Adrenal gland (tissue), 5 donors: ENCODE results near the gene HYAL4.

Source experiments
- CTCF ChIP-seq, 6 experiments: fragments of 450-650 bp in 4 of 6; fragments of 200-600 bp in 2 of 6; sonication (generic) in 1 of 6; IDR thresholded peaks; 1 replicate in 5 of 6; 2 replicates in 1 of 6; pipeline versions ENCODE4 v1.5.1 to v1.8.0; 2016 to 2021; ENCODE audit warnings: antibody characterized with exemption in 6 of 6, mild to moderate bottlenecking in 2 of 6, moderate library complexity in 1 of 6
- POLR2A ChIP-seq, 2 donors: fragments of 450-650 bp; IDR thresholded peaks; one replicate each; pipeline ENCODE4 v1.6.1; 2017; ENCODE audit warnings: antibody characterized with exemption in 2 of 2, mild to moderate bottlenecking in 2 of 2, moderate library complexity in 1 of 2
- donor health status: DM: no; HTN: no; CAD: no.

- TF ChIP-seq POLR2A (IDR thresholded peaks at IDR 0.05), result no peak
- TF ChIP-seq CTCF (IDR thresholded peaks at IDR 0.05), result no peak
These were observed 42.7 kb upstream of the HYAL4 start for GRCh38 chr7:123802249-123802648.
